HG03520 (cell line): ENCODE data around the gene DAGLA.

Source experiments
- ATAC-seq: cut with Tn5 transposase; IDR thresholded peaks from one replicate; pipeline ENCODE4 v1.9.1; 2021; ENCODE audit warnings: mild to moderate bottlenecking, moderate library complexity; ENCODE audit not compliant: unreplicated experiment

The DAGLA gene

DNA sequence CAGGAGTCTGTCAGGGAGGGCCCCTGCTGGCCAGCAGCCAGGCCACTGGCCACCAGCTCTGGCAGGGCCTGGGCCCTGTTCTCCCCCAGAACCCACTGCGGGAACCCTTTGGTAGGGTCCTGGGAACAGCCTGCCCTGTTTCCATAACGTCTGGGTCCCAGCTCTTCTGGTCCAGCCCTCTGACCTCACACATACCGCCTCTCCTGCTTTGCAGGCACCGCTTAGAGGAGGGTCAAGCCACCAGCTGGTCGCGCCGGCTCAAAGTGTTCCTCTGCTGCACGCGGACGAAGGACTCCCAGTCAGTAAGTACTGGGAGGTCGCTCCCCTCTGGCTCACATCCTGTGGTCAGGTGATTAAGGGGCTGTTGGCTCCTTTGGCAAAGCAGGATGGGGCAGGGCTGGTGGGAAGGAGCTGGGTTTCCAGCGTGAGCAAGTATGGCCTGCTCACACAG, 45.6 kb downstream of the DAGLA start:
- ATAC-seq: no peak

DNA sequence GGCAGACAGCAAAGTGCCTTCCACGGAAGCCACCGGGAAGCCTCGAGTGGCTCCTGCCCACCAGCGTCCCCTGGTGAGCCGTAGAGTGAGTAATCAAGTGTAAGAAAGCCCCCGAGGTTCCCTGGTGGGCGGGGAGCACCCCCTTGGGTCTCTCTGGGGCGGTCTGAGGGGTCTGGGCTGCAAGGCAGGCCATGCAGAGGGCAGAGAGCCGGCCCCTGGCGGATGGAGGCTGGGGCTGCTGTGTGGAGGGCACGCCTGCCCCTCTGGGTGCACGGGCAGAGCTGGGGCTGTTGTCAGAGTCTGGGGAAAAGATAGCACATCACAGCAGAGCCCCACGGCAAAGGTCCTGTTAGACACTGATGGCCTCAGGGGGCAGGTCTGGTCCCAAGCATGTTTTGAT, 46.6 kb downstream of the DAGLA start:
- no peak for ATAC-seq

DNA sequence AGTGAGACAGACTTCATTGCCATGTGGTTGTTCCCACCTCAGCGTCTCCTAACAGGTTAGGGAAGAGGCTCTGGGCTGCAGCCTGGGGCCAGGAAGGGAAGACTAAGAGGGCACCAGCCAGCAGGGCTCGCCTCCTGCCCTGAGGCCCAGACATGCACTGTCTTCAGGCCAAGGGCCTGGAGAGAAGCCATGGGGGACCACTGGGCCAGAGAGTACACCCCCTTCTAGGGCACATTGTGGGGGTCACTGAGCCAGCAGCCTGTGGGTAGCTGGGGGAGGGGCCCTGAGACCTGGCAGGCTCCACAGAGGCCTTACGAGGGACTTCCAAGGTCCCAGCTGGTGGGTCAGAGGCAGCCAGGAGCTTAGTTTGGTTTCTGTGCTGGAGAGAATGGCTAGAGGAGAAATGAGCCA, 47.2 kb downstream of the DAGLA start:
- no peak for ATAC-seq

DNA sequence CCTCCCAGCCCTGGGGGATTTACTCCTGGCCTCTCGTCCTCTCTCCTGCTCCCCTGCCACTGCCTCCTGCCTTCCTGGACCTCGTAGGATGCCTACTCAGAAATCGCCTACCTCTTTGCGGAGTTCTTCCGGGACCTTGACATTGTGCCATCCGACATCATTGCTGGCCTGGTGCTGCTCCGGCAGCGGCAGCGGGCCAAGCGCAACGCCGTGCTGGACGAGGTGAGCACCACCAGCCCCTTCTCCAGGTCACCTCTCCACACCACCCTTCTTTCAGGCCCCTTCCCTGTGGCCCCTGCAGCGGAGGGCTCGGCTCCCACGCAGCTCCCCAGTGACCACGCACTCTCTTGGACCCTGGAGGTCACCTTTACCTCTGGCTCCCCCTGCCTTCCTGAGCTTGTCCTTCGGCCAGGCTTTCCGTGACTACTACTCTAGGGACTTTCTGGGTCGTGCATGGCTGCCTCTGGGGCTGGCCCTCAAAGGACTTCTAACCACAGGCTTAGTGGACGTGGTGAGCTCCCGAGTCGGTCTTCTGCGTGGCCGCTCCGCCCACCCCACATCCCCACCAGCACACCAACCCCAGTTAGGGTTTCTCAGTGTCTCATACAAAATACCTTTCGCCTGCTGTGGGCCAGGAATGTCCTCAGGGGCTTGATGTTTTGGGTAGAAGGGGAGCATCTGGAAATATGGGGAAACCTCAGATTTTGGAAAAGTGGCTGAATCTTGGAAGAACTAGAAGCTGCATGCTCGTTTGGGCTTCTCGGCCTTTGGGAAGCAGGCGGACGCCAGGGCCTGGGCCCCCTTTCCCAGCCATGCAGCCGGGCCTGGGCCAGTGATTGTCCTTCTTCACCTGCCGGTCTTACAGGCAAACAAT, 48.1 kb downstream of the DAGLA start:
- ATAC-seq: no peak

DNA sequence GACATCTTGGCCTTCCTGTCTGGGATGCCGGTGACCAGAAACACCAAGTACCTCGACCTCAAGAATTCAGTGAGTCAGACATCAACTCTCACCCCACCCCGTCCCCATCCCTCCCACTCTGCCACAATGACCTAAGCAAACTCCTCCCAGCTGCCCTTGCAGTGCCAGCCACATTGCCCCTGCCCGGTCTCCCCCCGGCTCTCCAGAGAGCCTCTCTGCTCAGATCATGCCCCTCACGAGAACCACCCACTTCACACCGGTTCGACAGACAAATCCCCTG, 48.7 kb downstream of the DAGLA start:
- ATAC-seq: no peak

DNA sequence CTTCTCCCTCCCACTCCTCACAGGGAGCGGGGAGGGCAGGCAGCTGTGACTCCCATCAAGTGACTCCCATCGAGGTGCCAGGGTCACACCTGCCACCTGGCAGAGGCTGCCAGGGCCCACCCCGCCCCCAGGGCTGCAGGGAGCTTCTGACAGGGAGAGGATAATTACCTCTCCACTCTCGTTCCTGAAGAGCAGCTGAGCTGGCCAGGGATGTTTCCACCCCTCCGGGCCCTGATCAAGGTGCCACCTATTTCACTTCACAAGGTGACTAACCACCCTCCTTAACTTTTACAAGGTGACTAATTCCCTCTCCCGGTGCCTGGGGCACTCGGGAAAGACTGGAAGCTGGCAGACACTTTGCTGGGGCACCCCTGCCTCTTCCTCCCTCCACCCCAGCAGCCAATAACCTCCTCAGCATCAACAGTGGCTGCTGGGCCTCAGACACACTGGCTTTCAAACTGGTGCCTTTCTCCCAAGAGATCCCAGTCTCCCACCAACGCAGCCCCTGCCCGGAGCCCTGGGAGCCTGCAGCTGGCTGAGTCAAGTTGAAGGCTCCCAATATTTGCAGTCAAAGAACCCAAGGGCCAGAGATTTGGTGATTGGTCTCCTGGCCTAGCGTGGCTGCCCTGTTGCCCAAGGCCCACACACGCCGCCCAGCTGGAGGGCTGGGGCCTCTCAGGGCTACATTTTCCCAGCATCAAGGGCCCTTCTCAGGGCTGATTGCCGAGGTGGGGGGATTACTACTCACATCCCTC, 50.2 kb downstream of the DAGLA start:
- ATAC-seq: no peak

DNA sequence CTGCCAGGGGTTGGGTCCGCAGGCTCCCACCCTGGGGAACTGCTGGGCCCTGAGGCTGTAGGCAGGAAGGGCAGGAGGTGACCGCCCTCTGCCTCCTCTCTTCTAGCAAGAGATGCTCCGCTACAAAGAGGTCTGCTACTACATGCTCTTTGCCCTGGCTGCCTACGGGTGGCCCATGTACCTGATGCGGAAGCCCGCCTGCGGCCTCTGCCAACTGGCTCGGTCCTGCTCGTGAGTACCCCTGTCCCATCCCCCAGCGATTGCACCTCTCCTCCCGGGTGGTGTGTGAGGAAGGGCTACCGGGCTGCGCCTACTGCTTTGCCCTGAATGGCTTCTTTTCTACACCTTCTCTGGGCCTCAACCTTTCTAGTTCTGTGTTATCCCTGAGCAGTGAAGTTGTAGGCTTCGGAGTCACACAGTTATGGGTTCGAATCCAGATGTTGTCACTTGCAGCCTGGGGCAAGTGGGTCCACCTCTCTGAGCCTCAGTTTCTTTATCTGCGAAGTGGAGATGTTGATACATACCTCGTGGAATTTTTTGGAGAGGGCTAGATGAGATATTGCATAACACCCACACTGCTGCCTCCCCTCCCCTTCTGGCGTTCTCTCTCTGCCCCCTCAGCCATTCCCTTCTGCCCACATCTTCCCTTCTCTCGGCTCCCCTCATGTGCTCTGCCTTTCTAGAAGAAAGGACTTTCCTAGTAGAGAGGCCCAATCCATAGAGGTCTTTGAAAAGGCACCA, 51.2 kb downstream of the DAGLA start:
- ATAC-seq: no peak

DNA sequence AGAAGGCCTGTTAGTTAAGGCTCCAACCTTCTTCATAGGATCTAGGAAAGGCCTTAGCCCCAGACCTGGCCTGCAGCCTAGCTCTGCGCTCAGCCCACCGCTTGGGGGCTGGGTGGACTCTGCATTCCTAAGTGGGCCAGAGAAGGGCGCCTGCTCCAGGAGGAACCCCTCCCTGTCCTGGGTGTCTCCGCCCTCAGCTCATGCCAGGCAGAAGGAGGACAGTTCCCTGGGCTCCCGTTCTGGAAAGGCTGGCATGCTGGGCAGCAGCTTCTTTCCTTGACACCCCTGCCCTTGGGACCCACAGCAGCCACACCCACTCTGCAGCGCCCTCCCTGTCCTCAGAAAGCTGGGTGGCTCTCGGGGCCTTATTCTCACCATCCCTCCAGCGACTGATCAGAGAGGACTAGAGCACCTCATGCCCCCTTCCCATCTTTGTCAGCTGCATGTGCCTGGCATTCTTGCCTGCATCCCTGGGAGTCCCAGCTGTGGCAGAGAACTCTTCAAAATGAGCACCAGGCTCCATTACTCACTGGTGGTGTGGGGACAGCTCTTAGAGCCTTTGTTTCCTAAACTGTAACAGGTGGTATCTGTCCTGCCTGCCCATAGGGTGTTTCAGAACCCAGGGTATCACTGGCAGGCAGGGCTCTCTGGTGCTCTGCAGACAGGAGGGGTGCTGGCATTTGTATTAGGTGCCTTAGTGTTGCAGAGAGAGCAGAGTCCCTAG, 51.9 kb downstream of the DAGLA start:
- ATAC-seq: no peak

DNA sequence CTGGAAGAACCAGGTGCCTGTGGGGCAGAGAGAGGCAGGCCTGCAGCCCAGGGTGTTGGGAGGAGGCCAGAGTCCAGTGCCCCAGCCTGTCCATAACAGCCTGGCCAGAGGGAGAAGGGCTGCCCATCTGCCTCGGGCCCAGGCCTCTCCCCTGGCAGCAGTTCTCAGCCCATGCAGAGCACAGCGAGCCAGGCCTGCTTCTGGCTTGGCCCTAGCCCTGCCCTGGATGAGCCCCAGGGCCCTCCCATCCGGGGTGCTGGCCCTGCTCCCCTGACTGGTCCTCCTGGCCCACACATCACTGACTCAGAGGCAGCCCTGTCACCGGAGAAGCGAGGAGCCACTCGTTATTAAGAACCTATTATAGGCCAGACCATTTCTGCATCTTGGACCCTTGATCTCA, 52.5 kb downstream of the DAGLA start:
- ATAC-seq: no peak

DNA sequence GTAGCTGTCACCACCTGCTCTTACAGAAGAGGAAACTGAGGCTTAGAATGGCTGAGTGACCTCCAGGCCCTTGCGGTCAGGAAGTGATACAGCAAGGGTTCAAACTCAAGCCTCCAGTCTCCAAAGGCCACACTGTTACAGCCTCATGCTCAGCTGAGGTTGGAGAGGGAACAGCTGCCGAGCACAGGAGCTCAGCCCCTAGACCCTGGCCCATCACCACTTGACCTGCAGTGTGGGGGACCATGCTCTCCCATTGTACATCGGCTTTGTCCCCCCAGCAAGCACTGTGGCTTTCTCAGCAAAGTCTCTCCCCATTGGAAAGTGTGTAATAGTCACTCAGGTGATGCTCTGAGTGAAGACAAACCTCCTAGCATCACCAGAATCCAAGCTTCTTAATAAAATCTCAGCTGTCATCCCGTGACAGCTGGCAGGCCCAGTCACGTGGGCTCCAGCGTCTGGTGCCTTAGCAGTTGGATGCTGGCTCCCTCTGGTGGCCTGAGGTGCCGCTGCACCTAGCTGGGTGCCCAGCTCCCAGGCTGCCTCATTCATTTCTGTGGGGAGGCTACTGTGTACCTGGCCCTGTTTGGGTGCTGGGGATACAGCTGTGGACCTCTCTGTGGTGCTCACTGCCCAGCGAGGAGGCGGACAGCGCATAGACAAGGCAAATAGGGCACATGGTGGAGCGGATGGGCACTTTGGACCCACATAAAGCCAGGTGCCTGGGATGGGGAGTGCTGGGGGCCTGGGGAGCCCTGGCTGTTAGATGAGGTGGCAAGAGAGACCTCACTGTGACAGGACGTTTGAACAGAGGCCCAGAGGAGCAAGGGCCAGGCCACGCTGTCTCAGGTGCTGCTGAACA, 53.2 kb downstream of the DAGLA start:
- ATAC-seq: peak; percentile 79

DNA sequence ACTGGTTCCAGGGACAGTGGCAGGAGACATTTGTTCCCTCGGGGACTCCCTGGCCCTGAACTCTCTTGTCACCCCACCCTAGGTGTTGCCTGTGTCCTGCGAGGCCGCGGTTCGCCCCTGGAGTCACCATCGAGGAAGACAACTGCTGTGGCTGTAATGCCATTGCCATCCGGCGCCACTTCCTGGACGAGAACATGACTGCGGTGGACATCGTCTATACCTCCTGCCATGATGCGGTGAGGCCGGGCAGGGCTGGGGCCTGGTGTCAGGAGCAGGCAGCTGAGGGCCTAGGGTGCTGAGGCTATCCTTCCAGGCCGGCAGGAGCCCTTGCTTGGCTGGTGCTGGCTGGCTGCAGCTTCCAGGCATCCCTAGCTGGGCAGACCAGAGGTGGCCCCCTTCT, 54.6 kb downstream of the DAGLA start:
- ATAC-seq: no peak

DNA sequence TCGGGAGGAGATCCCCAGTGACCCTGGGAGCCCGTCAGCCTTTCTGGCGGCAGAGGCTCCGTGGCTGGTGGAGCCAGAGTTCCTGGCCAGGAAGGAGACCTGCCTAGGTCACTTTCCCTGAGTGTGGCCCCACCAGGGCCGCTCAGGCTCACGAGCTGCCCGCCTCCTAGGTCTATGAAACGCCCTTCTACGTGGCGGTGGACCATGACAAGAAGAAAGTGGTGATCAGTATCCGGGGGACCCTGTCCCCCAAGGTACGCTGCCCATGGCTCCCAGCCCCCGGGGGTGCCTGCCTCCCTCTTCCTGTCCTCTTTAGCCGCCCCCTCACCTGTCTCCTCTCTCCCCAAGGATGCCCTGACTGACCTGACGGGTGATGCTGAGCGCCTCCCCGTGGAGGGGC, 55.2 kb downstream of the DAGLA start:
- ATAC-seq: no peak

DNA sequence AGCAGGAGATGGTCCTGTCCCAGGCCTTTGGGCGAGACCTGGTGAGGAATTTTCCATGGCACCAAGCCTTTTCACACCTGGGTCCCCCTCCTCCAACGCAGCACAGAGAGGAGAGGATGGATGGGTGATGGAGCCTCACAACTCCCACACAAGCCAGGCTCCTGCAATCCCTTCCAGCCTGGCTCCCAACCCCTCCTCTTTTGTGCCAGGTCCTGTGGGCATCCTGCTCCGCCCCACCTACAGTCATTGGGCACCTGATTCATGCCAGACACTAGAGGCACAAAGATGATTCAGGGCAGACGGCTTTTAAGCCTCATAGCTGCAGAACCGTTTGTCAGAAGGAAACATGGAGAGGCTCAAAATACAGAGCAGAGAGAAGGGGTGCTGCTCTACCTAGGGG, 56.1 kb downstream of the DAGLA start:
- no peak for ATAC-seq

DNA sequence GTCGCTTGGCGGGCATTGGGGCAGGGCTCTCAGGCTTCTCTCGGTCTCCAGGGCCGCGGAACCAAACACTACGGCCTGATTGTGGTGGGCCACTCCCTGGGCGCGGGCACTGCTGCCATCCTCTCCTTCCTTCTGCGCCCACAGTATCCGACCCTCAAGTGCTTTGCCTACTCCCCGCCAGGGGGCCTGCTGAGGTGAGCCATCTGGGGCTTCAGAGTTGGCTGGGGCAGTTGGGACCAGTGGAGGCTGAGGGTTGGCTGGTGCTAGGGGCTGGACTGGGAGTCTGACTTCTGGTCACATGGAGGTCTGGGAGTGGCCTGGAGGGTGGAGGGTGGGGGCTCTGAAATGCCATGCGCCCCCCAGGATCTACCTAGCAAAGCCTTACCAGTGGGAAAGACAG, 56.9 kb downstream of the DAGLA start:
- ATAC-seq: no peak

DNA sequence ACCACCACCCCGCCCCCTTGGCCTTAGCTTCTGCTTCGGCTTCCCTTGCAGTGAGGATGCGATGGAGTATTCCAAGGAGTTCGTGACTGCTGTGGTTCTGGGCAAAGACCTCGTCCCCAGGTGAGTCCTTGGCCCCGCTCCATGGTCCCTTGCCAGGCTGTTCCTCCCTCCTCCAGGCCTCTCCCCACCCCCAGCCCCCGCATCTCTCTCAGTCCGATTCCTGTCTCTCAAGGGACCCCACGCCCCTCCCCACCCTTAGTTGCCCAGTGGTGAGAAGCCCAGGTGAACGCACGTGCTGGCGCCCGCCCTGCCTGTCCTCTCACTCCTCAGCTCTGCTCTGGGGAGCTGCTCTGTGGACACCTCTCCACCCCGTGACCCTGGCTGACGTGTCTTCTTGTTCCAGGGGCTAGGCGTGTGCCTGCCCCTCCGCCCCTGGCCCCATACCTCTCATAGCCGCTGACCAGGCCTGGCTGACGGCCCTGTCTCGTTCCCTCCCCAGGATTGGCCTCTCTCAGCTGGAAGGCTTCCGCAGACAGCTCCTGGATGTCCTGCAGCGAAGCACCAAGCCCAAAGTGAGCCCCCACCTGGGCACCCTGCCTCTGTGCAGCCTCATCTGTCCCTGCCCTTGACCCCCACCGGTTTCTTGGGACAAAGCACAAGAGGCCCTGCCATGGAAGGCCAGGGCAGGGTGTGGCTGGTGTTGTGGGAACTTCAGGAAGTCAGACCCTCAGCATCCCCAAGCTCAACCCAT, 57.6 kb downstream of the DAGLA start:
- ATAC-seq: no peak

DNA sequence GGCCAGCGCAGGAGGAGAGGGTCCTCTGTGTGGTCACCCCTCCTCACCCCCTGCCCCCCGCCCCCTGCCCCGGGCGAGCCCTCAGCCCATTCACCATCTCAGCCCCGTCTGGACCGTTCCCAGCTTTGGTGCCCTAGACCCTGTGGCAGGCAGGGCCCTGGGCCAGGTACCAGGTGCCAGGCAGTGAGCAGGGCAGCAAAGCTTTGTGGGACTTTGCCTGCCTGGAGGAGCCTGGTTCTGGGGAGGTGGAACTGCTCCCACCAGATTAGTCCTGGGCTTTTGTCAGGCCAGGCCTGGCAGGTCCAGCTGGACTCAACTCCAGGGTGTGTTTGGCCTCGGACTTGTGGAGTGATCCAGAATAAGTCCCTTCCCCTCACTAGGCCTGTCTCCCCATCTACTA, 58.6 kb downstream of the DAGLA start:
- no peak for ATAC-seq

DNA sequence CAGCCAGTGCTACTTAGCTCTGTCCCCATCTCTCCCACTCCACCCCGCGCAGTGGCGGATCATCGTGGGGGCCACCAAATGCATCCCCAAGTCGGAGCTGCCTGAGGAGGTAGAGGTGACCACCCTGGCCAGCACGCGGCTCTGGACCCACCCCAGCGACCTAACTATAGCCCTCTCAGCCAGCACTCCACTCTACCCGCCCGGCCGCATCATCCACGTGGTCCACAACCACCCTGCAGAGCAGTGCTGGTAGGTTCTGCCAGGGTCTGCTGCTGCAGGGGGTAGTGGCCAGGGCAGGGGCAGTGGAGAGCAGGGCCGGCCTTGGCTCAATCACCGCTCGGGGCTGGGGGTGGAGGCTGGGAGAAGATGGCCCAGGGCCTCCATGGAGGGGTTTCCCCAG, 59.2 kb downstream of the DAGLA start:
- ATAC-seq: no peak

DNA sequence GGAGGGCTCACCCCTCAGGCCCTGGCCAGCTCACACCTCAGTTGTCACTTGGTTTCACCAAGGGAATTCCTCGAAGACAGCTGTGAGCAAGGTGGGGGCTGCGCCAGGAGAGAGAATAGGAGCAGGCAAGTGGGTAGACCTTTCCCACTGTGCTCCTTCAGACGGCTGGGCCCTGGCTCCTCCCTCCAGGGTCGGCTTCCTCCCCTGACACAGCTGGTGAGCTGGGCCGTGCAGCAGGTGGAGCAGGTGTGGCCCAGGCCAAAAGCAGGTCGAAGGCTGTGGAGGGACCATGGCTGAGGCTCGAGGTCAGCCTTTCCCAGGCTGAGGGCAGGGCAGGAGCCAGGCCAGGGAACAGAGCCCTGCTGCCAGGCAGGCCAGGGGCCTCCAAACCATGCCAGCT, 59.8 kb downstream of the DAGLA start:
- ATAC-seq: no peak

DNA sequence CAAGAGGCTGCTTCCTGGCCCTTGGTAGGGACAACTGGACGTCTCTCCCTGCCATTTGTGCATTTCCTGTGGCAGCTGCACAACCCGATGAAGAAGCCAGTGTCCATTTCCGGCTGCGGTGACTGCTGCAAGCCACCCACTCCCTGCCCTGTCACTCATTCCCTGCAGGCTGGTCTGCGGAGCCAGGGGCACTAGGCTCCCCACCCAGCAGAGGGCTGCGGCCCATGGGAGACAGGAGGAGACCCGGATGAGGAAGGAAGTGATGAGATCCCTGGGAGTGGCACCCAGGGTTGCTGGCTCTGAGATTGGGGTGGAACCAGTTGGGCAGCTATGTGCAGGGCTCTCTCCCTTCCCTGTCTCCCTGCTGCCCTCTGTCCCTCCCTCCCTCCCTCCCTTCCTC, 62.2 kb downstream of the DAGLA start:
- no peak for ATAC-seq
